Mesenteric fat pad (tissue), 1 donor: ENCODE data around the gene FAM83E. TPM values are rescaled to one million over a fixed set of nuclear protein-coding genes. Genes with fewer than 3 reads are reported as not detected.
A peak's percentile ranks its signal among the peaks of the same experiment; 100 is the strongest.

Experiments used
- DNase-seq: peaks from one replicate; pipeline ENCODE4 v3.0.0-alpha.2; 2020; ENCODE audit warnings: low spot score
- total RNA-seq: library from RNA; stranded (reverse); fragmentation: NEBNext Ultra II Directional; extraction: Animal tissue kit (Norgen Biotek cat#: 25700); gene quantifications from one replicate; pipeline ENCODE4 v1.2.1, GENCODE V29; 2021
- donor health status: DM: yes; HTN: yes; CAD: no.

FAM83E gene
- total RNA-seq, 1 donor from 2014 or later = 0.71 TPM

- no peak for DNase-seq
Observed at GRCh38 chr19:48629297-48629598, 14.4 kb upstream of the FAM83E start.

DNA sequence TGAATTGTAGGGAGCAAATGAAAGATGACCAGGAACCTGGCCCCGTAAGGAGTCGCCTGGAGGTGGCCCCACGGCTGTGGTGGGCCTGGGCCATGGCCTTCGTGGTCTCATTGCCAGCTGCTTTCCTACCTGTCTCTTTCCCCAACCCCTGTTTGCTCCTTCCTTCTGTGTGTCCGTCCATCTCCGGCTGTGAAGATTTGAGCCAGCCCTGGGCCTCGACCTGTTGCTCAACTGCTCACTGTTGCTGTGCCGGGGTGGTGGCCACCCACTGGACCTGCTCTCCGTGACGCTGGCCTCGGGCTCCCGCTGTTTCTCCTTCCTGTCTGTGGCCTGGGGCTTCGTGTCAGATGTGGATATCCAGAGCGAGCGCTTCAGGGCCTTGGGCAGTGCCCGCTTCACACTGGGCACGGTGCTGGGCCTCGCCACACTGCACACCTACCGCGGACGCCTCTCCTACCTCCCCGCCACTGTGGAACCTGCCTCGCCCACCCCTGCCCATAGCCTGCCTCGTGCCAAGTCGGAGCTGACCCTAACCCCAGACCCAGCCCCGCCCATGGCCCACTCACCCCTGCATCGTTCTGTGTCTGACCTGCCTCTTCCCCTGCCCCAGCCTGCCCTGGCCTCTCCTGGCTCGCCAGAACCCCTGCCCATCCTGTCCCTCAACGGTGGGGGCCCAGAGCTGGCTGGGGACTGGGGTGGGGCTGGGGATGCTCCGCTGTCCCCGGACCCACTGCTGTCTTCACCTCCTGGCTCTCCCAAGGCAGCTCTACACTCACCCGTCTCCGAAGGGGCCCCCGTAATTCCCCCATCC is 13.8 kb upstream of the FAM83E start:
- DNase-seq = no peak

- DNase-seq = no peak
Observed at GRCh38 chr19:48627865-48628314, 13.0 kb upstream of the FAM83E start.

GRCh38 chr19:48627201-48627864 is 12.5 kb upstream of the FAM83E start:
- DNase-seq = no peak

DNA sequence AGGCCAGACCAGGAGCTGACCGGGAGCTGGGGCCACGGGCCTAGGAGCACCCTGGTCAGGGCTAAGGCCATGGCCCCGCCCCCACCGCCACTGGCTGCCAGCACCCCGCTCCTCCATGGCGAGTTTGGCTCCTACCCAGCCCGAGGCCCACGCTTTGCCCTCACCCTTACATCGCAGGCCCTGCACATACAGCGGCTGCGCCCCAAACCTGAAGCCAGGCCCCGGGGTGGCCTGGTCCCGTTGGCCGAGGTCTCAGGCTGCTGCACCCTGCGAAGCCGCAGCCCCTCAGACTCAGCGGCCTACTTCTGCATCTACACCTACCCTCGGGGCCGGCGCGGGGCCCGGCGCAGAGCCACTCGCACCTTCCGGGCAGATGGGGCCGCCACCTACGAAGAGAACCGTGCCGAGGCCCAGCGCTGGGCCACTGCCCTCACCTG is 11.0 kb upstream of the FAM83E start:
- no peak for DNase-seq

DNA sequence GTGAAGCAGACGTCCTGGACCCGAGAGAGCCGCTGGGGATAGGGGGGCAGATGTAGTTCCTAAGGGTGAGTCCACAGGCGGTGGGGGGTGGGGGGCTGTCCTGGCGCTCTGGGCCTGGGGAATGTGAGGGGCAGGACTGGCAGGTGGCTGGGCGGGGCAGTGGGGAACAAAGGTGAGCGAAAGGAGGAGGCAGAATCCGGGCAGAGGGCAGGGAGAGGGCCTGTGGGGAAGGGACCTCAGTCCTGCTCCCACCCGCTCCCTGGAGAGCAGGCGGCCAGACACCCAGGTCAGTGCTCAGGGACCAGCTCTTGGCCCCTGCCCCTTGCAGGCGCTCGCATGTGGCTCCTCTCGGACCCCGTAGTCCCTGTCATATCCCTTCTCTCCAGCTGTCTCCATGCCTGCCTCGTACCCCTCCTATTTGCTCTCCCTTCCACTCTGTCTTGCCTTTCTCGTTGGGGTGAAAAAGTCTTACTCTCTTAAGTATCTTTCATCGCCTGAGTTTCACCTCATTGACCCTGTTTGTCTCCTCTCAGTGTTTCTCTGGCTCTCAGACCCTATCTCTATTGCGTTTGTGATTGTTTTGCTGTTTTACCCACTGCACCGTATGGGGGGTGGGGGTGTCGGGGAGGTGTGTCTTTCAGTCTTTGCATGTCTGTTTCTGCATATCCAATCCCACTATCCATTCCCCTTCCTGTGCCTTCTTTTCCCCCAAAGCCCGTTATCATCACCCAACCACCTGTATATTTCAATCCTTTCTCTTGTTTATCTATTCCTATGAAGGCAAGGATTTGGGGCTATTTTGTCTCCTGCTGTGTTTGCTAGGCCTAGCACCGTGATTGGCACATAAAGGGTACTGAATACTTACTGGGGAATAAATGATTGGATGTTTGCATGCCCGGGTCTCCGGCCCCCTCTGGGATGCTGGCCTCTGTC is 10.2 kb upstream of the FAM83E start:
- DNase-seq = no peak

DNA sequence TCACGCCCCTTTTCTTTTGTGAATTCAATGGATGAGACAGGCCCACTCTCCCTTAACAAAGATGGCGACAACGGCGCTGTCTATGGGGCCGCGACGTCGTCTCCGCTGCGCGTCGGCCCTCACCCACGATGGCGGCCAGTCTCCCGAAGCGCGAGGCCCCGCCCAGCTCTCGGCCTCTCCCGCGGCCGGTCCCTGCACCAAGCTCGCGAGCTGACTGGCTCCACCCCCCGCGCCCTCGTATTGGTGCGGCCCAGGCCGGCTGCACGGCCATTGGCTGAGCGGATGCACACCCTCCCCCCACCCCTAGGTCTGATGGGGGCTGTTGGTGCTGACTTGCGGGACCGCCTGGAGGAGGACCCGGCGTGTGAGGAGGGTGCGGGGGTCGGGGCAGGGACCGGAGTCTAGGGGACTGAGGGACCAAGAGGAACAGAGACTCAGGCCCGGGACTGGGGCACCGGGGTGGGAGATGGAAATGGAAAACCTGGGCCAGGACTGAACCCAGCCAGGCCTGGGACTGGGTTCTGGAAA is 9.3 kb upstream of the FAM83E start:
- DNase-seq = peak; percentile 99

- no peak for DNase-seq
Observed at GRCh38 chr19:48623556-48624066, 8.7 kb upstream of the FAM83E start.

DNA sequence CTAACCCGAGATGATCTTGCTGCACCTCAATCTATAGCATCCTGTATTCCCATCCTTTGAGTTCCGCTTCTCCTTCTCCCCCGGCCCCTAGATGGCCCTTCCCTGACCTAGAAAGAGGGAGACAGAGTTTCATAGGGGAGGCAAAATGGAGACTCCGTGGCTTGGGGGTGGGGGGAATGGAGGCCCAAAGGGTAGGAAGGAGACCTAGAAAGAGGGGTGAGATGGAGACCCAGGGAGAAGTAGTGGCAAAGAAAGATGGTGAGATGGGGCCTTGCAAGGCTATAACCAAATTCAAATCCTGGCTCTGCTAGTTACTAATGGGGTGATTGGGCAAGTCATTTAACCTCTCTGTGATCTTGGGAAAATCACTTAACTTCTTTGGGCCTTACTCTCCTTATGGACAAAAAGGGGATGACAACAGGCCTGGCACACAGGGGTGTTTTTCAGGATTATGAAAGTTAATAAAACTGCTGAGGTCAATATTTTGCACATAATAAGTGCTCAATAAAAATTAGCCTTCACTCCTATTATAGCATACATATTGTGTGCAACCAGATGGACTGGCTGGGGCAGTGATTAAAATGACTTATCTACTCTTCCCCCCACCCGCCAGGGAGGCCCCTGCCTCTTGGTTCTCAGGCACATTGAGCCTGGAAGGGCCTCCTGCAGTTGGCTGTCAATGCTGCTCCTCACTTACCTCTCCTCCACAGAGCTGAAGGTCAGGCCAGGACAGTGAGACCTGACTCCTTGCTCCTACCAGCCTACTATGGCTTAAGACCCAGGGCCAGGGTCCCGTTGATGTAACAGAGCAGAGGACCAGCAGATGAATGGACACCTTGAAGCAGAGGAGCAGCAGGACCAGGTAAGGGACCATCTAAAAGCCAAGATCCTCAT is 5.1 kb upstream of the FAM83E start:
- DNase-seq = no peak

GRCh38 chr19:48618916-48619691 is 4.2 kb upstream of the FAM83E start, which contains the start of the genes RPL18 and SPHK2:
Gene RPL18 (minus strand): TSS chr19:48619178. CDS start chr19:48619143, 35 bp downstream.
Gene SPHK2 (plus strand): TSS chr19:48619506. CDS start chr19:48620515, 1,009 bp downstream.
- DNase-seq = peak; percentile 99

DNA sequence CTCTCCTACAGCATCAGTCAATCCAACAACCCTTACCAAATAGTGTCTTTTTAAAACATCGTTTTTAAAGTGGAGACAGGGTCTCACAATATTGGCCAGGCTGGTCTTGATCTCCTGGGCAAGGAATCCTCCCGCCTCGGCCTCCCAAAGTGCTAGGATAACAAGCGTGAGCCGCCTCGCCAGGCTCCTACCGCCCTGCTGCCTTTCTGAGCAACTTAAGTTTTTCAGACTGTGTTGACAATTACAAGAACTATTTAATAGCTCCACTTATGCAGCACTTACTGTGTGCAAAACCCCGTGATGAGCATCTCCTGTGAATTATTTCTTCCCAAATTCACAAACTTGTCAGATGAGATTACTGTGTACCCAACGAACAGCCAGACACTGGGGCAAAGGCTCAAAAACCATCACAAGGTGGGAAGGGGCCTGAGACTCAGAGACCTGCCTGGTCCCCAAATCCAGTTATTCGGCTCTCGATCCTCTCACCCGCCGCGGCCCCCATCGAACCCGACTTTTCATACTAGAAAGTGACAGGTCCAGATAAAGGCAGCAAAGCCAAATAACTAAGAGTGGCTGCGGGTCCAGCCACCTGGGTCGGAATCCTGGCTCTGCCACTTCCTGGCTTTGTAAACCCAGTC is 3.5 kb upstream of the FAM83E start:
- no peak for DNase-seq

- no peak for DNase-seq
Observed at GRCh38 chr19:48617146-48617937, 2.5 kb upstream of the FAM83E start.

- no peak for DNase-seq
Observed at GRCh38 chr19:48616491-48617056, 1.7 kb upstream of the FAM83E start.

- no peak for DNase-seq
Observed at GRCh38 chr19:48616041-48616436, 1.2 kb upstream of the FAM83E start.

GRCh38 chr19:48615231-48616040 is 560 bp upstream of the FAM83E start:
- DNase-seq = no peak

DNA sequence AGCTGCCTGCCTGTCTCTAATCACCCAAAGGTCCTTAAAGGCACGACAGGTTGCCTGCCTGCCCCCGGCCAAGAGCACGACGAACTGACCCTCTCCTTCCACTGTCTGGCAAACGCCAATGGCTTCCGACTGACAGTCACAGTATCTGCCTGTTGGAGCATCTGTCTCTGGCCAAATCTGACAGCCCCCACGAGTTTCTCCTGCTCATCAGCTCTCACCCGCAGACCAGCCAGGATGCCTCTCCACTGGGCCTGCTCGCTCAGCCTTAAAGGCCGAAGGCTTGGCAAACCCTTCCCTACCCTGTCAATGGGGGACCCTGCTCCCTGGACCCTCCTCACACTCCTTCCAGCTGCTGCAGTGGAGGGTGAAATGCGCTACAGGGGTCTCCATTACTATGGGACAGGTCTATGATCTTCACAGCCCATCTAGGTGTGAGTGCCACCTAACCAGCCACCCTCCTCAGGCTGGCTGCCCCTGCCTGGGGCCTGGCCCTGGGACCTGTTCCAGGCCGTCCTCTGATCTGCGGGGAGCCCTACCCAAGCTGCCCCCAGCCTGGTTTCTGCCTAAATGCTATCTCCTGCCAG is 932 bp downstream of the FAM83E start:
- DNase-seq = no peak
